ENCODE measurements around the gene ARHGEF26. TPM values are rescaled to one million over a fixed set of nuclear protein-coding genes. Genes with fewer than 3 reads are reported as not detected.

The ARHGEF26 gene
- total RNA-seq, 2 experiments from 2014 or later = 0.25 to 0.45 TPM

DNA sequence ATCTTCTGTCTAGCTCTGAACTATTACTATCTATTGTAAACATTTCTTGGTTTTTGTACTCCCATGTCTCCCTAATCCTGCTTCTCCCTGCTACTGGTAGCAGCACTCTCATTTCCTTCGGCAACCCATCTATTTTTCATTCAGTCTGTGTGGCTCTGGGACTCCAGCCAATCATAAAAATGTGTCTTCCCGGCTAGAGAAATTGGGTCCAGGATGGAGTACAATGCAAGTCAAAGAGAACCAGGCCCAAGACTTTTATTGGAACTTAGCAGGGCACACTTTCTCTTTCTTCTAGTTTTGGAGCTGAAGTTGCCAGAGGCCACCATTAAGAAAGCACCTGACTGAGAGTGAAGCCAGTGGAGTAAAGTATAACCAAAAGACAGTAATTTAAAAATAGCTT, 22.8 kb upstream of the ARHGEF26 start:
- Mint-ChIP-seq H3K36me3 (ENCODE audit: low read depth) (no peaks in the 10 kb centered on the region), H3K27me3 (ENCODE audit: low read depth) (no peaks in the 10 kb centered on the region), H3K27ac (no peak overlapping the region), H3K4me3 (no peak overlapping the region), H3K9me3 (no peaks in the 10 kb centered on the region), H3K4me1 (ENCODE audit: low read depth) (no peaks in the 10 kb centered on the region)
- DNase-seq = no peak
- intact Hi-C loops (cut with micrococcal nuclease) = no loop called here
- CTCF ChIA-PET = interaction anchor here (1.1 kb wide), 1 partner anchor 156 kb away, joined by 3 read pairs; no protein-coding TSS in a partner anchor

DNA sequence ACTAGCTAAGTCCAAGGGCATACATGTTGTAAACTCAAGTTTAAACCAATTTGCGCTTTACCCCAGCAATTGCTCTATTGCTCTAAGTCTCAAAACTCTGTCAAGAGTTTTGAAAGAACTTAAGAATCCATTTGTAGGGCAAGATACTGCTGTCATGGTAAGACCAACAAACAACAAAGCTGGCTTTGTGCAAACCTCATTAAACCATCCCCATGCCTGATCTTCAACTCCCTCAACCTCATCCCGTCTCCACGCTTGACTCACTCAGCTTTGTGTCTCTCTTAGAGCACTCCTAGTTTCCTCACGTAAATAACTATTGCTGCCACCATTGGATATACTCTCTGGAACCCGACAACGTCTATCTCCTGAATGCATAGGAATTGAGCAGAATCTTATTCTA, 20.6 kb upstream of the ARHGEF26 start:
- no peaks in the 10 kb centered on the region for H3K36me3 Mint-ChIP-seq (ENCODE audit: low read depth)
- intact Hi-C loops (cut with micrococcal nuclease) = no loop called here
- no peak overlapping the region for H3K4me3 Mint-ChIP-seq
- no peaks in the 10 kb centered on the region for H3K4me1 Mint-ChIP-seq (ENCODE audit: low read depth)
- no peak for DNase-seq
- H3K27ac Mint-ChIP-seq = no peak overlapping the region
- H3K9me3 Mint-ChIP-seq = no peaks in the 10 kb centered on the region
- CTCF ChIA-PET = no interaction called here
- no peaks in the 10 kb centered on the region for H3K27me3 Mint-ChIP-seq (ENCODE audit: low read depth)

DNA sequence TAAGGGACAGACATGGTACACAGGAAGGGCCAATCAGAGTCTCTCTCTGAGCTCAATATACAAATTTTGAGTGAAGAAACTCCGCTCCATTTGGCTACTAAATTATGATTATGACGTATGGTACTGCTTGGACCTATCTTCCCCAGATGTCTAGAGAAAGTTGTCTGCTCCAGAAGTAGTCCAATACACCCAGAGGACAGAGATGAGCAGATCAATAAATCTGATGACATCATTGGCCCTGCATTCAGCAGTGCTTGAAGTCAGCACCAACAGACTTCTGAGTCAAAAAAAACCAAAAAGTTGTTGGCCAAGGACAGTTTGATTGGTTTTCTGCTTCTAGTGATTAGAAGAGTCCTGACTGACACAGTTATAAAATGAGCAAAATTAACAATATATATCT, 19.9 kb upstream of the ARHGEF26 start:
- H3K4me1 Mint-ChIP-seq (ENCODE audit: low read depth) = no peaks in the 10 kb centered on the region
- H3K9me3 Mint-ChIP-seq = no peaks in the 10 kb centered on the region
- no peaks in the 10 kb centered on the region for H3K36me3 Mint-ChIP-seq (ENCODE audit: low read depth)
- H3K4me3 Mint-ChIP-seq = no peak overlapping the region
- H3K27ac Mint-ChIP-seq = no peak overlapping the region
- no peak for DNase-seq
- CTCF ChIA-PET = no interaction called here
- intact Hi-C loops (cut with micrococcal nuclease) = no loop called here
- peaks cover 2% of the 10 kb centered on the region for H3K27me3 Mint-ChIP-seq (ENCODE audit: low read depth)

DNA sequence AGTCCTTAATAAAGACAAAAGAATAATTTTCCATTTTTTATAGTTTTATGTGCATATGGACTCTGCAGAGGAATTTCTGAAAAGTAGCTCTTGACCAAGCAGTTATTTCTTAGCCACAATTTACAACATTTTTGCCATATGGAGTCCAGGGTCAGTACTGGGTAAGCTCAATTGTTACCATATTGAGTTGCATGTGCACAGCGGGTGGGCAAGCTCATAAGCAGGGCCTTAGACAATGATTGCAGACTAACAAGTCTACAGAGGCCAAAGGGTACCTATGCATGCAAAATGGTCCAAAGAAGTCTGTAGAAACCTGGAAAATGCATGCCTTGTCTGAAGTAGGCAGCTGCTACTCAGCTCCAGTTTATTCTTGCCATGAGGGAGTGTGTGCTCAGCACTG, 19.0 kb upstream of the ARHGEF26 start:
- no peaks in the 10 kb centered on the region for H3K9me3 Mint-ChIP-seq
- no peaks in the 10 kb centered on the region for H3K4me1 Mint-ChIP-seq (ENCODE audit: low read depth)
- peaks cover 2% of the 10 kb centered on the region for H3K27me3 Mint-ChIP-seq (ENCODE audit: low read depth)
- CTCF ChIA-PET = no interaction called here
- H3K4me3 Mint-ChIP-seq = no peak overlapping the region
- no peak for DNase-seq
- H3K36me3 Mint-ChIP-seq (ENCODE audit: low read depth) = no peaks in the 10 kb centered on the region
- no peak overlapping the region for H3K27ac Mint-ChIP-seq
- intact Hi-C loops (cut with micrococcal nuclease) = no loop called here

DNA sequence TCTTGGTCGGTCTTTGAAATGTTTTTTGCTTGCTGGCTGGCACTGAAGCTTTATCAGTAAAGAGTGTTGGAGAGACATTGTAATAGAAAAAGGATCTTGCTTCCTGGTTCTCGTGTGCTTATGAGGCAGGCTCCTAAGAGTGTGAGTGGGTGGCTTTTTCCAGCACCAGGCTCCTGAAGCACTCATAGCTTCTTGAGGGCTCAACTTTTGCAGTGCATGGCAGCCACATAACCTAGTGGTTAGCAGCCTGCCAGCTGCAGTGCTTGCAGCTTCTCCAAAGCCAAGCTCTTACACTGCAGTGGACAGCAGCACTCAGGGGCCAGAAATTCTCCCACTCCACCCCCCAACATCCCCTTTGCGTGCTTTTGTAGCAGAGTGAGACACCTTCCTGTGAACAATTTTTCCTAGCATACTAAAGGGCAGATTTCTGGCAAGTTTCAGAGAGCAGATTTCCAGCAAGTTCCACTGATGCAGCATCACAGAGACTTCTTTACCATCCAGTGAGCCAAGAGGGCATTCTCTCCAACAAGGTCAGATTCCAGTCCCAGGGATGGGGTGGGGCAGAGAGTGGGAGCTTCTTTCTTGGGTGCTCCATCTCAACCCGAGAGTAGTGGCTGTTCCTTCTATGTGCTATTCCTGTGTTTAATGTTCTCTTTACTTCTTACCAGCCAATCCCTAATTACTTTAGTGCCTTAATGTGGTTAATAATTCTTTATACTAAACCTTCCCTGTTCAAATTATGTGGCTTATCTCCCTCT, 15.8 kb upstream of the ARHGEF26 start:
- H3K27me3 Mint-ChIP-seq (ENCODE audit: low read depth) = peaks cover 2% of the 10 kb centered on the region
- H3K4me1 Mint-ChIP-seq (ENCODE audit: low read depth) = no peaks in the 10 kb centered on the region
- DNase-seq = no peak
- H3K4me3 Mint-ChIP-seq = no peak overlapping the region
- no peaks in the 10 kb centered on the region for H3K9me3 Mint-ChIP-seq
- H3K36me3 Mint-ChIP-seq (ENCODE audit: low read depth) = no peaks in the 10 kb centered on the region
- CTCF ChIA-PET = no interaction called here
- H3K27ac Mint-ChIP-seq = no peak overlapping the region
- intact Hi-C loops (cut with micrococcal nuclease) = no loop called here

DNA sequence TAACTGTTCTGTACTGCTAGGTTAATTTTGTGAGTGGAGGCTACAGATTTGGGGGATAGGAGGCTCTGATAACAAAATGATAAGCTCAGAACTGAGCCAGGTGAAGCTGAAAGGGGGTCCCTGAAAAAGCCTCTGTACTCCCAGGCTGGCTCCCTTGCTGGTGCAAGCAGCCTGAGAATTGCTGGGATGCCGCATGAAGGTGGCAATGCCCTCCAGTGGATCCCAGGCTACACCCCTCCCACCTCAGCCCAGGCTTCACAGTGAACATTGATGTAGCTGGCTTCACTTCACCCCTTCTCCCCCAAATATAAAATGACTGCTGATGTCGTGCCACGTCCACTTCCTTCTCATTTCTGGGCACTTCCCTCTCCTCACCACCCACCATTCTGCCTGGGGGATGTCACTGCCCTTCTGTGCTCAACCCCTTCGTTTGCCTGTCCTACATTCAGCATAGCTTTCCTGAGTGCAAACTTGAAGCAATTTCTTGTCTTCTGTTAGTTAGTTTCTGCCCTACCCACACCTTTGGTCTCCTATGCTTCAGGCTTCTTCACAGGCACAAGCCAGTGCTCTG, 9.7 kb upstream of the ARHGEF26 start:
- H3K27ac Mint-ChIP-seq = no peak overlapping the region
- no peaks in the 10 kb centered on the region for H3K9me3 Mint-ChIP-seq
- no peak for DNase-seq
- CTCF ChIA-PET = interaction anchor here (0.8 kb wide), 1 partner anchor 141 kb away, joined by 3 read pairs; no protein-coding TSS in a partner anchor
- peaks cover 4% of the 10 kb centered on the region for H3K27me3 Mint-ChIP-seq (ENCODE audit: low read depth)
- no peaks in the 10 kb centered on the region for H3K4me1 Mint-ChIP-seq (ENCODE audit: low read depth)
- no peaks in the 10 kb centered on the region for H3K36me3 Mint-ChIP-seq (ENCODE audit: low read depth)
- intact Hi-C loops (cut with micrococcal nuclease) = no loop called here
- H3K4me3 Mint-ChIP-seq = no peak overlapping the region

DNA sequence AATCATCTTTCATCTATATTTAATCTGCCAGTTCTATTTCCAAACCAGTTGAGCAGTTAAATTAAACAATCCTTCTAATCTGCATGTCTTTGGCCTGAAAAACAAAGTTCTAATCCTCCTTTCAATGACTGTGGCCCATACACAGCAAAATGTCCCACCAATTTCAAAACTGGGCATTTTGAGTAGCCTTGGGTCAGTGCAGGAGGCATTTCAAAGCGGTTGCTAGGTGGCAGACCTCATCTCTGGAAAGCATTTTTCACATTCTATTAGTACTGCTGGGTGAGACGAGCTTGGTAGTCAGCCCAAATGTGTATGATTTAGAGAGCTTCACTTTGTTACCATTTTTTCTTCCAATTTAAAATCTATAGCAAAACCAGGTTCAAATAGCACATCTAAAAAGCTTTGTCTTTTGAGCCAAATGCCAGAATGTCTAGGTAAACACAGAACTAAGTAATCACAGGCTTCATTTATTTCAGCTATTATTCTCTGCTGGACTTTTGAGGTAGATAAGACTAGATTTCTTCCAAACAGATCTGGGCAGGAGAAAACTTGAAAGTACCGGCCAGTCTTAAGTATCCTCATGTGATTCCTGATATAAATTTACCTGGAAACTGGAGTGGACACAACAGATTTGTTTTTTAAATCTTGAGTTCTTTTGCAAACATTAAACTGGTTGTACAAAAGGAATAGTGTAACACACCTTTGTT, 8.9 kb upstream of the ARHGEF26 start:
- CTCF ChIA-PET = no interaction called here
- Mint-ChIP-seq H3K4me3 (no peak overlapping the region), H3K27me3 (ENCODE audit: low read depth) (peaks cover 9% of the 10 kb centered on the region), H3K4me1 (ENCODE audit: low read depth) (no peaks in the 10 kb centered on the region), H3K36me3 (ENCODE audit: low read depth) (no peaks in the 10 kb centered on the region), H3K27ac (no peak overlapping the region), H3K9me3 (no peaks in the 10 kb centered on the region)
- DNase-seq = no peak
- intact Hi-C loops (cut with micrococcal nuclease) = no loop called here

DNA sequence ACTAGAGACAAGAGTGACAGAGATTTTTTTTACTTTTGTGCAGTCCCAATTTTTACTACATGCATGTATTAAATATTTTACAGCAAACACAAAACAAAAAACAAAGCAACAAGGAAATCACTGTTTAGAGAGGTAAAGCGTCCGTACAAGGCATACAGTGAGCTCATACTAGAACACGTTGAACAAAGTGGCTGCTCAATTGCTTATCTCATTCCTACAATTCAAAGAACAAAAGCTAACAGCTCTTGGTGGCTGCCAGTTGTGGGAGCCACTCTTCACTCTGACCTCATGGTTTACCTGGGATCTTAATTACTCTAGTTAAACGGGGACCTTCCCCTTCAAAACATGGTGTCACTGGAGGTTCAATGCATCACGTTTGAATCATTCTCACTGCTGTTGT, 7.6 kb upstream of the ARHGEF26 start:
- H3K9me3 Mint-ChIP-seq = no peaks in the 10 kb centered on the region
- H3K4me1 Mint-ChIP-seq (ENCODE audit: low read depth) = no peaks in the 10 kb centered on the region
- no peak overlapping the region for H3K4me3 Mint-ChIP-seq
- DNase-seq = no peak
- no peak overlapping the region for H3K27ac Mint-ChIP-seq
- intact Hi-C loops (cut with micrococcal nuclease) = no loop called here
- CTCF ChIA-PET = no interaction called here
- H3K36me3 Mint-ChIP-seq (ENCODE audit: low read depth) = no peaks in the 10 kb centered on the region
- H3K27me3 Mint-ChIP-seq (ENCODE audit: low read depth) = peaks cover 18% of the 10 kb centered on the region

DNA sequence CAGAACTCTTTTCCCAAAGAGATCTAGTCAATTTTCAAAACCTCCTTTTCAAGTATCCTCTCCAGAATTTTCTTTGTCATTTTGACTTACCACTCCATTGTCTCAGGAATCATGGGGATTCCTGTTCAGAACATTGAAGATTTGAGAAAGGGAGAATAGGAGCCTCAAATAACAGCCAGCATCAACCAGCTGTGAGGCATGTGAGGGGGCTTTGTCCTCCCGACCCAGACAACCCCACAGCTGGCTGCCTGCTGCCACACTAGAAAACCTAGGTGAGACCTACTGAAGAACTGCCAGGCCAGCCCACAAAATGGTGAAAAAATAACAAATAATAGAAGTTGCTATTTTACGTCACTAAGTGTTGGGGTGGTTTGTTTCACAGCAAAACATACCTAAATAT, 5.9 kb upstream of the ARHGEF26 start:
- CTCF ChIA-PET = no interaction called here
- Mint-ChIP-seq H3K36me3 (ENCODE audit: low read depth) (no peaks in the 10 kb centered on the region), H3K9me3 (no peaks in the 10 kb centered on the region), H3K4me1 (ENCODE audit: low read depth) (peaks cover under 1% of the 10 kb centered on the region), H3K27ac (no peak overlapping the region), H3K4me3 (no peak overlapping the region), H3K27me3 (ENCODE audit: low read depth) (peaks cover 31% of the 10 kb centered on the region)
- intact Hi-C loops (cut with micrococcal nuclease) = no loop called here
- DNase-seq = no peak

DNA sequence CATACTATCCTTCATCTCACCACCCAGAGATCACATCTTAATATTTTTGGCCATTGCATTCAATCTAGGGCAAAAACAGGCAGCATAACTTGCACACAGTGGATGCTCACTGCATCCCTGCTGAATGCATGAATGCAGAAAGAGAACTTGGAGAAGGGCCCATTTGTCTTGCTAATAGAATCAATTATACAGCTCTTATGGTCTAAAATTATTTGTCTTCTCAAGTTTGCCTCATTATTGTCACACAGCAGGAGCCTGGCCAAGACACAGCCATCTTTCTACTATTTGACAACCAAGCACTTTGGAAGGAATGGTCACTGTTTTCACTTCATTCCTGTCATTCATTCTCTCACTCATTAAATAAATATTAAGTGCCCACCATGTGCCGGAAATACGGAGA, 1.2 kb upstream of the ARHGEF26 start:
- Mint-ChIP-seq H3K27me3 (ENCODE audit: low read depth) (peaks cover 58% of the 10 kb centered on the region), H3K9me3 (no peaks in the 10 kb centered on the region), H3K4me1 (ENCODE audit: low read depth) (peaks cover 12% of the 10 kb centered on the region), H3K4me3 (no peak overlapping the region), H3K27ac (no peak overlapping the region), H3K36me3 (ENCODE audit: low read depth) (no peaks in the 10 kb centered on the region)
- no peak for DNase-seq
- CTCF ChIA-PET = no interaction called here
- intact Hi-C loops (cut with micrococcal nuclease) = loop anchor here (5.0 to 10.0 kb wide), 4 partner anchors 117 to 1755 kb away; partner anchors contain the start of genes GMPS and RAP2B

DNA sequence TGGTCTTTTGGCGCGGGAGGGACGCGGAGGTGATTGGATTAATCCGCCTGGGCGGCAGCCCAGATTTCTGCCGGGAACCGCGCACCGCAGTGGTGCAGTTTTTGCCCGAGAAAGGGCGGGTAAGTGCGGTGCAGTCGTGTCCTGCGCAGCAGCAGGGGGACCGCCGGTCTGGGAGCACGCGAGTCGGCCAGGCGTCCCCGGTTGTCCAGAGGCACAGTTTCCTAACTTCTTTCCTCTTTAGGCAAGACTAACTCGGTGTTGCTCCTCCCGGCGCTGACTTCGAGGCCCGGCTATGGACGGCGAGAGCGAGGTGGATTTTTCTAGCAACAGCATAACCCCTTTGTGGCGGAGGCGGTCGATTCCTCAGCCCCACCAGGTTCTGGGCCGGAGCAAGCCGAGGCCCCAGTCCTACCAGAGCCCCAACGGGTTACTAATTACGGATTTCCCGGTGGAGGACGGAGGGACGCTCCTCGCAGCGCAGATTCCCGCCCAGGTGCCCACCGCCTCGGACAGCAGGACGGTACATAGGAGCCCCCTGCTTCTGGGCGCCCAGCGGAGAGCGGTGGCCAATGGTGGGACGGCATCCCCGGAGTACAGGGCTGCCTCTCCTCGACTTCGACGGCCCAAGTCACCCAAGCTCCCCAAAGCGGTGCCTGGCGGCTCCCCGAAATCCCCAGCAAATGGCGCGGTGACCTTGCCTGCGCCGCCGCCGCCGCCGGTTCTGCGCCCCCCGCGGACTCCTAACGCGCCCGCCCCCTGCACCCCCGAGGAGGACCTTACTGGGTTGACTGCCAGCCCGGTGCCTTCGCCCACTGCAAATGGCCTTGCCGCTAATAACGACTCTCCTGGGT, 736 bp downstream of the ARHGEF26 start:
- Mint-ChIP-seq H3K4me3 (peak overlapping the region; percentile 79), H3K27me3 (ENCODE audit: low read depth) (peaks cover 56% of the 10 kb centered on the region), H3K36me3 (ENCODE audit: low read depth) (no peaks in the 10 kb centered on the region), H3K9me3 (no peaks in the 10 kb centered on the region), H3K27ac (no peak overlapping the region), H3K4me1 (ENCODE audit: low read depth) (peaks cover 12% of the 10 kb centered on the region)
- peak; percentile 23 for DNase-seq
- CTCF ChIA-PET = no interaction called here
- intact Hi-C loops (cut with micrococcal nuclease) = loop anchor here (1.0 to 10.0 kb wide), 5 partner anchors 115 to 1753 kb away; partner anchors contain the start of genes GMPS and RAP2B

DNA sequence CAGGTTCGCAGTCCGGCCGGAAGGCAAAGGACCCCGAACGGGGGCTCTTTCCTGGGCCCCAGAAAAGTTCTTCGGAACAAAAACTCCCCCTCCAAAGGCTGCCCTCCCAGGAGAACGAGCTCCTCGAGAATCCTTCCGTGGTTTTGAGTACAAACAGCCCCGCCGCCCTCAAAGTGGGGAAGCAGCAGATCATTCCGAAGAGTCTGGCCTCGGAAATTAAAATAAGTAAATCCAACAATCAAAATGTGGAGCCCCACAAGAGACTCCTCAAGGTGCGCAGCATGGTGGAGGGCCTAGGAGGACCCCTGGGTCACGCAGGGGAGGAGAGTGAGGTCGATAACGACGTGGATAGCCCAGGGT, 1.3 kb downstream of the ARHGEF26 start:
- Mint-ChIP-seq H3K4me3 (peak overlapping the region; percentile 53), H3K4me1 (ENCODE audit: low read depth) (peaks cover 12% of the 10 kb centered on the region), H3K36me3 (ENCODE audit: low read depth) (no peaks in the 10 kb centered on the region), H3K27ac (no peak overlapping the region), H3K9me3 (no peaks in the 10 kb centered on the region), H3K27me3 (ENCODE audit: low read depth) (peaks cover 51% of the 10 kb centered on the region)
- DNase-seq = no peak
- CTCF ChIA-PET = no interaction called here
- intact Hi-C loops (cut with micrococcal nuclease) = loop anchor here (5.0 to 10.0 kb wide), 4 partner anchors 115 to 1752 kb away; partner anchors contain the start of genes GMPS and RAP2B
